ENCODE measurements around the gene DAGLA. TPM values are rescaled to one million over a fixed set of nuclear protein-coding genes. Genes with fewer than 3 reads are reported as not detected.

DAGLA gene
- total RNA-seq, 1 experiment from 2014 or later = 4.5 TPM

DNA sequence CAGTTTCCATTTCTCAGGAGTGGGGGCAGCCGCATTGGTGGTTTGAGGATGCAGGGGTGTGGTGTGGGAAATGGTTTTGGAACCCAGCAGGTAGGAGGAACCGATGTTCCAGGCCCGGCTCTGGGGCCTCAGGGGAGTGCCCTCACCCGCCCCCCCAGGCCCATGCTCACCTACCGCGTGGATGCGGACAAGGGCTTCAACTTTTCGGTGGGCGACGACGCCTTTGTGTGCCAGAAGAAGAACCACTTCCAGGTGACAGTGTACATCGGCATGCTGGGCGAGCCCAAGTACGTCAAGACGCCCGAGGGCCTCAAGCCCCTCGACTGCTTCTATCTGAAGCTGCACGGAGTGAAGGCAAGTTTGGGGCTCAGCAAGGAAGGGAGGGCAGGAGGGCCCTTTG, 93.6 kb downstream of the DAGLA start:
- Histone ChIP-seq H3K27ac (ENCODE audit: insufficient read length, low read depth, low read length) (no peak overlapping the region), H2BK12ac (ENCODE audit: insufficient read length, low read depth, low read length) (no peak overlapping the region), H3K23me2 (ENCODE audit: insufficient read length, low read depth, low read length, poor library complexity, severe bottlenecking) (no peaks in the 10 kb centered on the region), H3T11ph (ENCODE audit: low read length) (no peak overlapping the region), H2BK120ac (ENCODE audit: low read depth, low read length, poor library complexity, severe bottlenecking) (no peak overlapping the region), H2AFZ (ENCODE audit: low read length) (no peak overlapping the region), H3K9ac (ENCODE audit: extremely low read depth, insufficient read length, low read length) (no peak overlapping the region), H3K56ac (ENCODE audit: insufficient read length, low read depth, low read length) (no peak overlapping the region), H2BK15ac (ENCODE audit: low read depth, low read length) (no peak overlapping the region), H3K27me3 (ENCODE audit: insufficient read depth, low read length) (no peaks in the 10 kb centered on the region), H3K9me3 (ENCODE audit: control insufficient read depth, low read depth, low read length) (no peaks in the 10 kb centered on the region), H3K79me2 (ENCODE audit: insufficient read depth, low read length) (no peaks in the 10 kb centered on the region), H4K91ac (ENCODE audit: insufficient read length, low read depth, low read length) (no peak overlapping the region), H2BK20ac (ENCODE audit: low read depth, low read length, poor library complexity, severe bottlenecking) (no peak overlapping the region), H3K4me2 (ENCODE audit: insufficient read depth, insufficient read length, low read length) (no peak overlapping the region), H3K14ac (ENCODE audit: insufficient read depth, low read length) (no peak overlapping the region), H4K5ac (ENCODE audit: insufficient read length, low read depth, low read length) (no peak overlapping the region), H3K79me1 (ENCODE audit: insufficient read depth, low read depth, low read length, poor library complexity, severe bottlenecking) (no peaks in the 10 kb centered on the region), H3K18ac (ENCODE audit: insufficient read length, low read depth, low read length) (no peak overlapping the region), H3K4ac (ENCODE audit: low read depth, low read length) (no peak overlapping the region), H2AK5ac (ENCODE audit: insufficient read length, low read length) (no peak overlapping the region), H3K4me1 (ENCODE audit: insufficient read depth, low read length) (no peaks in the 10 kb centered on the region), H4K20me1 (ENCODE audit: control insufficient read depth, insufficient read depth, insufficient read length) (no peaks in the 10 kb centered on the region), H2BK5ac (ENCODE audit: insufficient read length, low read length) (no peak overlapping the region), H3K23ac (ENCODE audit: insufficient read length, low read depth, low read length) (no peak overlapping the region), H4K8ac (replicated peaks; ENCODE audit: insufficient read length, low read depth, low read length) (no peak overlapping the region)
- peaks cover 0 to 5% of the 10 kb centered on the region in 2 experiments; a peak in 2 of 5 replicates for H3K9me3 Mint-ChIP-seq
- H3K4me1 Mint-ChIP-seq = peaks cover 23 to 33% of the 10 kb centered on the region in 2 experiments
- WGBS (ENCODE audit: extremely low coverage, insufficient read length, low lambda C conversion rate) = no CpG with 5 or more reads among the region's 18 CpGs
- TF ChIP-seq, protein P1, sequence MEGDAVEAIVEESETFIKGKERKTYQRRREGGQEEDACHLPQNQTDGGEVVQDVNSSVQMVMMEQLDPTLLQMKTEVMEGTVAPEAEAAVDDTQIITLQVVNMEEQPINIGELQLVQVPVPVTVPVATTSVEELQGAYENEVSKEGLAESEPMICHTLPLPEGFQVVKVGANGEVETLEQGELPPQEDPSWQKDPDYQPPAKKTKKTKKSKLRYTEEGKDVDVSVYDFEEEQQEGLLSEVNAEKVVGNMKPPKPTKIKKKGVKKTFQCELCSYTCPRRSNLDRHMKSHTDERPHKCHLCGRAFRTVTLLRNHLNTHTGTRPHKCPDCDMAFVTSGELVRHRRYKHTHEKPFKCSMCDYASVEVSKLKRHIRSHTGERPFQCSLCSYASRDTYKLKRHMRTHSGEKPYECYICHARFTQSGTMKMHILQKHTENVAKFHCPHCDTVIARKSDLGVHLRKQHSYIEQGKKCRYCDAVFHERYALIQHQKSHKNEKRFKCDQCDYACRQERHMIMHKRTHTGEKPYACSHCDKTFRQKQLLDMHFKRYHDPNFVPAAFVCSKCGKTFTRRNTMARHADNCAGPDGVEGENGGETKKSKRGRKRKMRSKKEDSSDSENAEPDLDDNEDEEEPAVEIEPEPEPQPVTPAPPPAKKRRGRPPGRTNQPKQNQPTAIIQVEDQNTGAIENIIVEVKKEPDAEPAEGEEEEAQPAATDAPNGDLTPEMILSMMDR (conservative IDR thresholded peaks at IDR 0.05) = no peak
- no peak overlapping the region for H3K27ac Mint-ChIP-seq
- no peak for DNase-seq
- H3K36me3 Mint-ChIP-seq (ENCODE audit: insufficient read depth in 1 of 3, low read depth in 3 of 3) = peaks cover 3 to 9% (median 7%) of the 10 kb centered on the region in 3 experiments
- peaks cover 2% of the 10 kb centered on the region; the same call in 1 of the 2 replicates for H3K27me3 Mint-ChIP-seq (ENCODE audit: low read depth)
- H3K4me3 Mint-ChIP-seq = no peak overlapping the region

All from H9 (cell line).